A549 (cell line): Measurements from ENCODE around the gene HABP2. TPM values are rescaled to one million over a fixed set of nuclear protein-coding genes. Genes with fewer than 3 reads are reported as not detected.
A peak's percentile ranks its signal among the peaks of the same experiment; 100 is the strongest.

ENCODE experiments used
- ATAC-seq, 2 experiments: fragments of 200-7000 bp in 1 of 2; fragments of >200 bp in 1 of 2; cut with Nextera tagmentation in 1 of 2; cut with Tn5 transposase in 1 of 2; 3 replicates each; pipeline versions ENCODE4 v1.8.0 to v1.9.1; 2018 to 2020; ENCODE audit warnings: mild to moderate bottlenecking in 1 of 2, moderate library complexity in 1 of 2
- CTCF ChIA-PET: fragments of 300-600 bp; sonication (Branson Sonifier 250); formaldehyde crosslinking; extraction: SDS; loops from one replicate; lab custom pipeline; 2021; ENCODE audit warnings: antibody characterized with exemption, inconsistent platforms; lab: Yijun Ruan, JAX
- POLR2A ChIA-PET: fragments of 350-600 bp; formaldehyde crosslinking; extraction: SDS; loops from one replicate; lab custom pipeline; 2021; ENCODE audit warnings: antibody characterized with exemption, inconsistent platforms; lab: Yijun Ruan, JAX
- DNase-seq, 2 experiments: peaks; one replicate each; pipeline versions ENCODE4 v3.0.0 to v3.0.0-alpha.2; 2011 to 2016; ENCODE audit warnings: low read depth in 1 of 2, low spot score in 1 of 2
- FAIRE-seq: peaks from 2 replicates; lab custom pipeline; 2011; peaks lifted over from hg19 to GRCh38; lab: Jason Lieb, UNC
- H3K27ac ChIP-seq, 2 experiments: fragments of >200 bp; sonication (Bioruptor Twin); formaldehyde crosslinking; 3 replicates each; pipeline ENCODE4 v1.5.1; 2016 to 2017
- H3K4me1 ChIP-seq: fragments of >200 bp; sonication (Bioruptor Twin); formaldehyde crosslinking; 3 replicates; pipeline ENCODE4 v1.6.1; 2016
- H3K4me2 ChIP-seq: fragments of >200 bp; sonication (Bioruptor Twin); formaldehyde crosslinking; 3 replicates; pipeline ENCODE4 v1.6.1; 2016
- H3K4me3 ChIP-seq: fragments of >200 bp; sonication (Bioruptor Twin); formaldehyde crosslinking; 3 replicates; pipeline ENCODE4 v1.5.1; 2016
- H3K9me3 ChIP-seq: fragments of >200 bp; sonication (Bioruptor Twin); formaldehyde crosslinking; 3 replicates; pipeline ENCODE4 v1.6.1; 2016
- ATOH8 ChIP-seq: fragments of 250-450 bp; sonication (Bioruptor Pico); IDR thresholded peaks from 2 replicates; pipeline ENCODE4 v1.5.0; 2020; ENCODE audit warnings: low read depth, mild to moderate bottlenecking, moderate library complexity
- CBX2 ChIP-seq: fragments of 200-600 bp; sonication (generic); IDR thresholded peaks from 2 replicates; pipeline ENCODE4 v1.6.1; 2016; ENCODE audit warnings: low read depth, mild to moderate bottlenecking, borderline replicate concordance
- CBX8 ChIP-seq: fragments of 200-600 bp; sonication (generic); IDR thresholded peaks from 2 replicates; pipeline ENCODE4 v1.6.1; 2016
- ELK1 ChIP-seq: fragments of 150-350 bp; IDR thresholded peaks from 2 replicates; pipeline ENCODE4 v1.6.1; 2014; ENCODE audit warnings: low read depth, mild to moderate bottlenecking, low read length
- FOSB ChIP-seq: fragments of 250-450 bp; sonication (Bioruptor Pico); IDR thresholded peaks from 2 replicates; pipeline ENCODE4 v1.5.0; 2020; ENCODE audit warnings: mild to moderate bottlenecking, moderate library complexity
- FOSL2 ChIP-seq, 2 experiments: fragments of 450-650 bp in 1 of 2; fragments of >200 bp in 1 of 2; sonication (Bioruptor Twin) in 1 of 2; formaldehyde crosslinking; IDR thresholded peaks; 2 replicates each; pipeline versions ENCODE4 v1.5.0 to v1.6.1; 2016 to 2020; ENCODE audit warnings: mild to moderate bottlenecking in 1 of 2, moderate library complexity in 1 of 2
- HMGXB4 ChIP-seq: fragments of 250-450 bp; sonication (Bioruptor Pico); IDR thresholded peaks from 2 replicates; pipeline ENCODE4 v1.5.0; 2021; ENCODE audit warnings: mild to moderate bottlenecking, moderate library complexity, borderline replicate concordance
- HOXA7 ChIP-seq: fragments of 250-450 bp; sonication (Bioruptor Pico); IDR thresholded peaks from 2 replicates; pipeline ENCODE4 v1.5.0; 2020; ENCODE audit warnings: mild to moderate bottlenecking, moderate library complexity
- JUN ChIP-seq, 2 experiments: fragments of >200 bp; sonication (Bioruptor Twin); formaldehyde crosslinking; IDR thresholded peaks; 2 replicates in 1 of 2; 3 replicates in 1 of 2; pipeline ENCODE4 v1.6.1; 2016 to 2017
- JUNB ChIP-seq: fragments of >200 bp; sonication (Bioruptor Twin); formaldehyde crosslinking; IDR thresholded peaks from 2 replicates; pipeline ENCODE4 v1.6.1; 2016
- KDM1A ChIP-seq: fragments of 200-600 bp; sonication (generic); IDR thresholded peaks from 2 replicates; pipeline ENCODE4 v1.6.1; 2016; ENCODE audit warnings: low read depth, mild to moderate bottlenecking
- NFE2L2 ChIP-seq: fragments of 150-350 bp; conservative IDR thresholded peaks from 2 replicates; pipeline ENCODE4 v1.6.1; 2014; ENCODE audit warnings: low read length
- NR3C1 ChIP-seq: fragments of >200 bp; sonication (Bioruptor Twin); formaldehyde crosslinking; IDR thresholded peaks from 3 replicates; pipeline ENCODE4 v1.6.1; 2017
- PHF8 ChIP-seq: fragments of 200-600 bp; sonication (generic); IDR thresholded peaks from 2 replicates; pipeline ENCODE4 v1.6.1; 2016; ENCODE audit warnings: low read depth, mild to moderate bottlenecking, antibody characterized with exemption, moderate library complexity, borderline replicate concordance
- RARB ChIP-seq: fragments of 250-450 bp; sonication (Bioruptor Pico); IDR thresholded peaks from 2 replicates; pipeline ENCODE4 v1.8.0; 2021; ENCODE audit warnings: mild to moderate bottlenecking, moderate library complexity
- RCOR1 ChIP-seq: fragments of 150-350 bp; IDR thresholded peaks from 2 replicates; pipeline ENCODE4 v1.6.1; 2014; ENCODE audit warnings: antibody characterized with exemption, low read length, low read depth
- RNF2 ChIP-seq: fragments of 200-600 bp; sonication (generic); IDR thresholded peaks from 2 replicates; pipeline ENCODE4 v1.6.1; 2016; ENCODE audit warnings: low read depth, mild to moderate bottlenecking, antibody characterized with exemption, moderate library complexity, borderline replicate concordance
- SMC3 ChIP-seq: fragments of >200 bp; sonication (Bioruptor Twin); formaldehyde crosslinking; IDR thresholded peaks from 3 replicates; pipeline ENCODE4 v1.6.1; 2018; ENCODE audit warnings: inconsistent platforms
- USF2 ChIP-seq: fragments of 450-650 bp; IDR thresholded peaks from 2 replicates; pipeline ENCODE4 v1.6.1; 2014; ENCODE audit warnings: antibody characterized with exemption
- ZC3H11A ChIP-seq: fragments of 450-650 bp; IDR thresholded peaks from 2 replicates; pipeline ENCODE4 v1.6.1; 2014; ENCODE audit warnings: antibody characterized with exemption, mild to moderate bottlenecking
- ZSCAN20 ChIP-seq: fragments of 250-450 bp; sonication (Bioruptor Pico); IDR thresholded peaks from 2 replicates; pipeline ENCODE4 v1.8.0; 2022; ENCODE audit warnings: mild to moderate bottlenecking, moderate library complexity
- WGBS: methylation state at CpG from one replicate; pipeline ENCODE4 v1.1.6; 2017; ENCODE audit errors: missing lambda C conversion rate; 5-methylcytosine and 5-hydroxymethylcytosine counted together
- polyA plus RNA-seq, 4 experiments: library from polyadenylated mRNA; depleted of rRNA in 3 of 4; stranded (reverse); fragments of >200 nt; fragmentation: RNase III in 1 of 4; extraction: RNeasy Plus Mini Kit Qiagen cat#74134 plus additional on column Dnase treatment in 1 of 4; gene quantifications; 2 replicates in 3 of 4; 3 replicates in 1 of 4; pipeline ENCODE4 v1.2.3, GENCODE V29; 2011 to 2017

HABP2 gene
- polyA plus RNA-seq, 2 of the 4 experiments (the other 2 are of a cell fraction), result 0.17 to 0.97 TPM

- Histone ChIP-seq H3K4me3 (no peak overlapping the region), H3K27ac (no peak overlapping the region), H3K4me2 (no peak overlapping the region), H3K4me1 (peaks cover 5% of the 10 kb centered on the region; the same call in 1 of the 3 replicates), H3K9me3 (no peaks in the 10 kb centered on the region)
- ATAC-seq (peak in 1 of 2 experiments; percentile 57; a peak in 2 of 6 replicates), FAIRE-seq (no peak), DNase-seq (no peak)
- ChIA-PET CTCF (interaction anchor here (1.0 to 2.0 kb wide), 2 partner anchors 17 to 23 kb away, joined by 3 to 7 read pairs; no protein-coding TSS in a partner anchor), POLR2A (interaction anchor here (0.7 kb wide), 1 partner anchor 85 kb away, joined by 3 read pairs; no protein-coding TSS in a partner anchor)
- TF ChIP-seq HOXA7 (CRISPR knock-in tag) (no peak), JUN (IDR thresholded peaks at IDR 0.05) (no peak), NR3C1 (no peak), ATOH8 (CRISPR knock-in tag) (no peak), RCOR1 (no peak), NFE2L2 (no peak), ELK1 (no peak), JUNB (no peak), FOSB (CRISPR knock-in tag) (no peak), KDM1A (no peak), CBX2 (no peak), RARB (CRISPR knock-in tag) (no peak), ZC3H11A (no peak)
- WGBS, result 46% methylated on average over 7 of the region's 7 CpGs
Measured at GRCh38 chr10:113539789-113540188, 13.1 kb upstream of the HABP2 start.

GRCh38 chr10:113540845-113541548 lies 11.9 kb upstream of the HABP2 start:
- CTCF ChIA-PET, result interaction anchor here (1.2 to 2.0 kb wide), 2 partner anchors 19 to 22 kb away, joined by 3 to 7 read pairs; no protein-coding TSS in a partner anchor
- 67% methylated on average over 7 of the region's 7 CpGs for WGBS
- ATAC-seq, result no peak

GRCh38 chr10:113541549-113541927 lies 11.3 kb upstream of the HABP2 start:
- H3K9me3 ChIP-seq, result no peaks in the 10 kb centered on the region
- FAIRE-seq (no peak), ATAC-seq (no peak), DNase-seq (no peak)
- no peak overlapping the region for H3K27ac ChIP-seq
- ChIA-PET CTCF (interaction anchor here (1.2 kb wide), 1 partner anchor 19 kb away, joined by 3 read pairs; no protein-coding TSS in a partner anchor), POLR2A (no interaction called here)
- 12% methylated on average over 1 of the region's 1 CpG for WGBS
- H3K4me3 ChIP-seq, result no peak overlapping the region
- H3K4me2 ChIP-seq, result no peak overlapping the region
- H3K4me1 ChIP-seq, result peaks cover 5% of the 10 kb centered on the region; the same call in 1 of the 3 replicates
- TF ChIP-seq CBX8 (no peak), USF2 (no peak), FOSL2 (IDR thresholded peaks at IDR 0.05) (no peak), FOSL2 (CRISPR knock-in tag; IDR thresholded peaks at IDR 0.05) (no peak), ZSCAN20 (CRISPR knock-in tag) (no peak), PHF8 (no peak), RNF2 (no peak)

More at GRCh38 chr10:113540845-113541548, 11.9 kb upstream of the HABP2 start:
- H3K9me3 ChIP-seq, result no peaks in the 10 kb centered on the region
- peaks cover 5% of the 10 kb centered on the region; the same call in 1 of the 3 replicates for H3K4me1 ChIP-seq
- POLR2A ChIA-PET, result no interaction called here
- no peak overlapping the region for H3K4me2 ChIP-seq
- no peak overlapping the region for H3K4me3 ChIP-seq
- FAIRE-seq (no peak), DNase-seq (no peak)
- H3K27ac ChIP-seq, result no peak overlapping the region
- TF ChIP-seq ZC3H11A (no peak), JUN (IDR thresholded peaks at IDR 0.05) (no peak), HMGXB4 (CRISPR knock-in tag) (no peak), SMC3 (no peak), CBX2 (no peak)
